ENCODE data around the gene GRID2.

Gene GRID2

DNA sequence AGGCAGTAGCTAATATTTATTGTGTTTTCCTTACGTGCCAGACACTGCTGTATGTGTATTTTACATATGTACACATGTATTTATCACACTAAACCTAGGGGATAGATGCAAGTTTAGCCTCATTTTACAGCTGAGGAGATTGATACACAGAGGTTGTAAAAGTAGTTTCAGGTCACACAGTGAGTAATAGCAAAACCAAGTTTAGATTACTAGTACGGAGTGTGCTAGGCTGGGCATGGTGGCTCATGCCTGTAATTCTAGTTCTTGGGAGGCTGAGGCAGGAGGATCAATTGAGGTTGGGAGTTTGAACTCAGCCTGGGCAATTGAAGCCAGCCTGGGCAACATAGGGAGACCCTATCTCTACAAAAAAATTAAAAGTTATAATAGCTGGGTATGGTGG is 823.7 kb downstream of the GRID2 start:
- DNase-seq: no peak

DNA sequence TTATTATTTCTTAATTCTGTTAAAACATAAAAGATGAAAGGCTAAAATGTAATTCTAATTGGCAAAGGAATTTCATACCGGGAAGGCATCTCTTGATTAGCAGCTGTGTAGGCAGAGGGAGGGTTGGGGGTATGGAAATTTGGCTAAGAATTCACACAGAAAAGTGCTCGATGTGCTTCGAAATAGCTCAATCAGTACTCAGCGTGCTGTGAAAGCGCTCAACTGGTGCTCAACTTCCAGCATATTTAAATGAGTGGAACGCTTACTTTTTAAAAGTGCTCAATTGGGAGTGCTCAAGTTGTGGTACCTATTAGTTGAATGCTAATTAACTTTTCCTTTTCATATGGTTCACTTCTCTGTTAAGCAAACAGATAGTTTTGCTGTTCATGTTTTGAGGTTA is 828.9 kb downstream of the GRID2 start:
- no peak for DNase-seq

DNA sequence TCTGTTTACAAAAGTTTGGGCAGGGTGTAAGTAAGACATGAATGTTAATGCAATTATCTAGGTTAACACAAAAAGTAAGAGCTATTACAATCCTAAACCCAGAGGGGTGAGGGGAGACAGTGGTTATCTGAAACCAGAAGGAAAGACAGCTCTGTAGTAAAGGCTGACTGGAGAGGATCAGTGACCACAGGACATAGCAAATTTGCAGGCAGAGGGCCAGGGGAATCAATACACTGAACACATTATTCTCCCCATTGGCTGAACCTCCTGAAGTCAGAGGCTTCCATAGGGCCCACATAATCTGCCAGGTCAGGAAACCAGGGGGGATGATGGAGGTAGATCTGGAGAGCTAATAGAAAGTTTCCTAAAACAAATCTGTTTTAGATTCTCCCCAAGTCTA is 835.4 kb downstream of the GRID2 start:
- DNase-seq: no peak

GRCh38 chr4:93143902-93144301 is 840.1 kb downstream of the GRID2 start:
- DNase-seq: no peak

GRCh38 chr4:93144644-93145043 is 840.9 kb downstream of the GRID2 start:
- DNase-seq: no peak

DNA sequence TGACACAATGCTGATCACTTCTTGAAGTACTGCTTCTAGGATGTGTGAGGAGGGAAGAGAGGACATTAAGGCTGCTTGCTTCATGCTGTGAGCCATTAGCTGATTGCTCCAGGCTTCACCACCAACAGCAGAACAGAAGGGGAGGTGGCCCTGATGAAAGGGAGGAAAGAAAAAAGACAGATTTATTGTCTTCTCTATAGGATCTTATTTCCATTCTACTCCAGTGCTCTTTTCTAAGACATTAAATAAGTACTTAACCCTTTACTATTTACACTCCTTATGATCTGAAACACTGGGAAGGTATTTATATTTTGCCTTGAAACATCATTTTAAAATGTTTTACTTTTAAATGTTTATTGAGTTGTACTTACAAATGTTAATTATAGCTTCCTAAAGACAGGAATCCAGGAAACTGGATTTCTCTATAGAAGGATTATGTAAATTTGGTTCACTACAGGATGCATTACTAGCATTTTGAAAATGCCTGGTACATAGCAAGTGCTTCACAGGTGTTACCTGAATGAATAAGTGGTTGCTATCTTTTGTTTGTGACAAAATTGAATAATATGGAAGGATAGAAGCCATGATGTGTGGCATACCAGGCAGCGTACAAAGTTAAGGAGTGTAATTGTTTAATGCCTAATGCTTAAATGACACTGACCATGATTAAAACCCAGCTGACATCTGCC is 843.9 kb downstream of the GRID2 start:
- no peak for DNase-seq

GRCh38 chr4:93152491-93152890 is 848.7 kb downstream of the GRID2 start:
- no peak for DNase-seq

DNA sequence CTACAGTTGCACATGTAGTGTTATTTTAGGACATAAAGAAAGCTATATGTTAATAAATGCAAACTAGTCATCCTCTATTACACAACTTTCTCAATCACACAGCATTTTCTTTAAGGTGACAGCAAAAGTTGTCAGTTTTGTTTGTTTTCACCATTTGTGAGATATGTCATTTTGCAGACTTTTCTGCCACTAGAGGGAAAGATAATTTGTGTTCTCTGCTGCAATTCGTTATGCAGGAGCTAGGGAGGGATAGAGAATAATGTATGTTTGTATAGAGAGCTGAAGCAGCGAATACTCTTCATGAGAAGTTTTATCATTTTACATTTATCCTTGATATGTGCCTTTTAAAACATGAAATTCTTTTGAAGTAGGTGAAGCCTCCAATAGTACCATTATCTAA is 854.2 kb downstream of the GRID2 start:
- DNase-seq: no peak

- no peak for DNase-seq
These were observed 864.3 kb downstream of the GRID2 start for GRCh38 chr4:93168053-93168452.

DNA sequence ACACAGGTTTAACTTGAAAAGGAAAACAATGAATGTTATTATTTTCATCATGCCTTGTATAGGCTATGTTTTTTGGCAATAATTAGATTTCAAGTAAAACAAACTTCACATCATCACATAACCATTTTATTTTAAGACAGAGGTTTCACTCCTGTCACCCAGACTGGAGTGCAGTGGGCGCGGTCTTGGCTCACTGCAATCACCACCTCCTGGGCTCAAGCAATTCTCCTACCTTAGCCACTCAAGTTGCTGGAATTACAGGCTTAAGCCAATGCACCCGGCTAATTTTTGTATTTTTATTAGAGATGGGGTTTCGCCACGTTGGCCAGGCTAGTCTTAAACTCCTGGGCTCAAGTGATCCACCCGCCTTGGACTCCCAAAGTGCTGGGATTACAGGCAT is 866.2 kb downstream of the GRID2 start:
- DNase-seq: no peak

- DNase-seq: no peak
These were observed 870.8 kb downstream of the GRID2 start for GRCh38 chr4:93174598-93174997.

- DNase-seq: no peak
These were observed 874.5 kb downstream of the GRID2 start for GRCh38 chr4:93178279-93178678.

GRCh38 chr4:93179044-93179443 is 875.3 kb downstream of the GRID2 start:
- no peak for DNase-seq

DNA sequence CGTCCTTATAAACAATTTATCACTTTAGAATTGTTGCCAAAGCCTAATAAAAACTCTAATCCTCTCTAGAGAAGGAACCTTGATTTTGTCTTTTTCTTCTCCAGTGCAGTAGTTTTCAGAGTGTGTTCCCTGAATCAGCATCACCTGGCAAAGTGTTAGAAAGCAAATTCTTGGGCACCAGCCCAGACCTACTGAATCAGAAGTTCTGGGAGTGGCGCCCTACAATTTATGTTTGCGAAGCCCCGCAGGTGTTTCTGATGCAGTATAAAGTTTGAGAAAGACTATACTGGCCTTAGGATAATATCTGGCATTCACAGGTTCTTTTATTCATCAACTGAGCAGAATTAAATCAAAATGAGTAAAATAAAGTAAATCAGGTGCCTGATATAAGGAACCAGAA is 879.0 kb downstream of the GRID2 start:
- DNase-seq: no peak

GRCh38 chr4:93183576-93183975 is 879.8 kb downstream of the GRID2 start:
- no peak for DNase-seq

DNA sequence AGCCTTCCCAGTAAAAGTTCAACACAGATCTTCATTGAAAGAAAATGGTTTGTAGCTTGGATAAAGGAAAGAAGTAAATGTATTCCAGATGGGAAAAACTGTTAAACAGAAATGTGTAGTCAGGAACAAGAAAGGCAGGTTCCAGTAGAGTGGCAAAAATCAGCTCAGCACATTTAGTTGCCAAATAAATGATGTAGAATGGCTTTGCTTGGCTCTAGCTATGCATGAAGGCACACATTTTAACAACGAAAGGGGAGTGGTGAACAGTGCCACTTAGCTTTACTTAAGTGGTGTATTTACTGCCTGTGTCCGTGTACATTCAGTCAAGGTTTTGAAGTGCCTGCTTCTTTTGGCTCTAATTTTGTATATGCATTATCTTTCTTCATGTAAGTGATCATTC is 880.3 kb downstream of the GRID2 start:
- no peak for DNase-seq

GRCh38 chr4:93186846-93187245 is 883.1 kb downstream of the GRID2 start:
- no peak for DNase-seq

DNA sequence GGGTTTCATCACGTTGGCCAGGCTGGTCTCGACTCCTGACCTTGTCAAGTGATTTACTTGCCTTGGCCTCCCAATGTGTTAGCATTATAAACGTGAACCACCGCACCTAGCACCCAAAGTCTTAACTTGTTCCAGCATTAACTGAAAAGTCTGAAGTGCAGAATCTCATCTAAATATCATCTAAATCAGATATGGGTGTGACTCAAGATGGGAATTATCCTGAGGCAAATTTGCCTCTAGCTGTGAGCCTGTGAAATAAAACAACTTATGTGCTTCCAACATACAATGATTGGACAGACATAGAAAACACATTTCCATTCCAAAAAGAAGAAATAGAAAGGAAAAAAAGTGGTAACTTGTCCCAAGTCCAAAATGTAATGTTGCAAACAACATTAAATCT is 883.7 kb downstream of the GRID2 start:
- no peak for DNase-seq

- DNase-seq: no peak
These were observed 884.1 kb downstream of the GRID2 start for GRCh38 chr4:93187892-93188291.

DNA sequence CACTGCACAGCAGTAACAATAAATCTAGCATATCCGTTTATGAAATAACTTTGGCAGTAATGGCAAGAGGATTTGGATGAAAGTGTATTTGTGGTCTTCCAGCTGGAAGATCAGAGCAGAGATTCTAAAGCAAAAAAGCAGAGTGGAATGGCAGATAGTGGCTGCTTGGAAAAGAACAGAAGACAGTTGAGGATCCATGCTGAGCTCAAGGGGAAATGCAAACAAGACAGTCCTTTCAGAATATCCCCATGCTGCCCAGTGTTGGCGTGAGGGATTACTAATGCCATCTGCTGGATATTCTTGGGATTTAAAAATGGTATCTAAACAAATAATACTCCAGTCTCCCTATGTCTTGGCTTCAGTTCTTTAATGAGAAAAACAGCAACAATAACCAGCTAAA is 895.7 kb downstream of the GRID2 start:
- DNase-seq: no peak

DNA sequence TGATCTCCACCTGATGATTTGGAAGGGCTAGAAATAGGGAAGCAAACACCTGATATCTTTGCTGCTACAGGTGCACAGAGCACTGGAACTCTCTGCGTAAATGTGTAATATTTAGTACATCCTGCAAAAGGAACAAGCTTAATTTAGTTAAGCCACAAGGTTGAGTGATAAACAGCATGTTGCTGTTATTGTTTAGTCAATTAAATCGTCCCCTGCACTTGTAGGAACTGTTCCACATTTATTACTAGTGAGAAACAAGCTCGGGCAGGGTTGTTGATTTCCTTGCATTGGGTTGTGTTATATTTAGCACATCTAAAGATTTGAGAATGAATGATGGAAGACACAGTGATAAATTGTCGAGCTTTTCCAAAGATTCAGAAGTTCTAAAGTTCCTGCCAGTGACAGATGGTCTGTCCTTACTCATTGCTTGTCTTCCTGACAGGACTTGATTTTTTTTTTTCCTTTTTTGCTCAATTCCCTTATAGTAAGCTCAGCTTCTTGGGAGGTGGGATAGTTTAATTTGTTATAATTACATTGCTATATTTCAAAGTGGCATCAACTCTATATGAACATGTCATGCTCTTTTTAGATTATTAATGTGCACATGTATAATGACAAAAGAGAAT is 897.8 kb downstream of the GRID2 start:
- DNase-seq: no peak

DNA sequence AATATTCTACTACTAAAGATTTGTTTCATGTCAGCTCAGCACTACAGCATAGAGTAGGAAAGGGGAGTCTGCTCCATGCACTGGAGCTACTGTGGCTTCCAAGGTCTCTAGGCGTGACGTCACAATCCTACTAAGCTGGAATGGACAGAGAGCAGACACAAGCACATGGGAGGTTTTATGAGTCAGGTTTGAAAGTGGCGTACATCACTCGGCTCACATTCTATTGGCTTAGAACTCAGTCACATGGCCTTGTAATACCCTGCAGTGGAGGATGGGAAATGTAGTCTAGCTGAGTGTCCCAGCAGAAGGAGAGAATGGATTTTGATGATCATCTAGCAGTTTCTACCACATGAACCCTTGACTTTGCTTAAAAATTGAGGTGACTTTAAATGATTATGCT is 899.9 kb downstream of the GRID2 start:
- DNase-seq: no peak

- DNase-seq: no peak
These were observed 908.5 kb downstream of the GRID2 start for GRCh38 chr4:93212250-93212649.

- DNase-seq: no peak
These were observed 912.9 kb downstream of the GRID2 start for GRCh38 chr4:93216646-93217045.

- DNase-seq: no peak
These were observed 913.7 kb downstream of the GRID2 start for GRCh38 chr4:93217431-93217830.

All from effector CD8-positive, alpha-beta T cell (primary cell).